DND-41 (cell line): ENCODE results near the gene SPEG.

ENCODE experiments used
- ATAC-seq: fragments of 200-7000 bp; cut with Tn5 transposase; 3 replicates; pipeline ENCODE4 v1.9.1; 2021; ENCODE audit warnings: low read depth; ENCODE audit not compliant: insufficient read depth
- DNase-seq: peaks from one replicate; pipeline ENCODE4 v3.0.0-alpha.2; 2020
- H2AFZ ChIP-seq: 2 replicates; pipeline ENCODE4 v1.6.0; 2012; ENCODE audit warnings: low read depth, low read length
- H3K27ac ChIP-seq: 2 replicates; pipeline ENCODE4 v1.5.1; 2012; ENCODE audit warnings: low read length, inconsistent platforms
- H3K27me3 ChIP-seq: fragments of 200-600 bp; sonication (generic); 2 replicates; pipeline ENCODE4 v1.6.0; 2012; ENCODE audit warnings: low read length, mild to moderate bottlenecking, inconsistent platforms; ENCODE audit not compliant: insufficient read depth, poor library complexity
- H3K36me3 ChIP-seq: 2 replicates; pipeline ENCODE4 v1.5.1; 2012; ENCODE audit warnings: low read length, inconsistent platforms; ENCODE audit not compliant: insufficient read depth
- H3K4me1 ChIP-seq: 2 replicates; pipeline ENCODE4 v1.5.1; 2012; ENCODE audit warnings: mild to moderate bottlenecking, low read length; ENCODE audit not compliant: insufficient read depth
- H3K4me2 ChIP-seq: 2 replicates; pipeline ENCODE4 v1.6.0; 2012; ENCODE audit warnings: mild to moderate bottlenecking, moderate library complexity, low read length, inconsistent platforms; ENCODE audit not compliant: insufficient read depth
- H3K4me3 ChIP-seq, 2 experiments: fragments of 200-600 bp in 1 of 2; shearing (Covaris generic) in 1 of 2; 2 replicates each; pipeline ENCODE4 v1.5.1; 2012 to 2016; ENCODE audit warnings: inconsistent platforms in 2 of 2, low read length in 2 of 2, mild to moderate bottlenecking in 2 of 2, low read depth in 1 of 2, moderate library complexity in 1 of 2
- H3K79me2 ChIP-seq: 2 replicates; pipeline ENCODE4 v1.6.0; 2012; ENCODE audit warnings: low read length, inconsistent platforms; ENCODE audit not compliant: insufficient read depth
- H3K9ac ChIP-seq: 2 replicates; pipeline ENCODE4 v1.6.0; 2012; ENCODE audit warnings: low read depth, mild to moderate bottlenecking, inconsistent platforms, low read length, moderate library complexity
- H3K9me3 ChIP-seq: 2 replicates; pipeline ENCODE4 v1.5.1; 2012; ENCODE audit warnings: low read length, moderate library complexity, mild to moderate bottlenecking, inconsistent platforms; ENCODE audit not compliant: insufficient read depth, severe bottlenecking
- H4K20me1 ChIP-seq: 2 replicates; pipeline ENCODE4 v1.6.0; 2012; ENCODE audit warnings: low read length; ENCODE audit not compliant: insufficient read depth
- EZH2 ChIP-seq: IDR thresholded peaks from 3 replicates; pipeline ENCODE4 v1.6.1; 2012; ENCODE audit warnings: borderline replicate concordance, low read depth, mild to moderate bottlenecking, moderate library complexity, low read length, inconsistent platforms; ENCODE audit not compliant: severe bottlenecking
- TF ChIP-seq, protein P1 (sequence below): IDR thresholded peaks from 2 replicates; pipeline ENCODE4 v1.5.1; 2012; ENCODE audit warnings: borderline replicate concordance, low read length, moderate library complexity, mild to moderate bottlenecking; ENCODE audit not compliant: poor library complexity, severe bottlenecking; ENCODE audit errors: extremely low read depth

SPEG gene

DNA sequence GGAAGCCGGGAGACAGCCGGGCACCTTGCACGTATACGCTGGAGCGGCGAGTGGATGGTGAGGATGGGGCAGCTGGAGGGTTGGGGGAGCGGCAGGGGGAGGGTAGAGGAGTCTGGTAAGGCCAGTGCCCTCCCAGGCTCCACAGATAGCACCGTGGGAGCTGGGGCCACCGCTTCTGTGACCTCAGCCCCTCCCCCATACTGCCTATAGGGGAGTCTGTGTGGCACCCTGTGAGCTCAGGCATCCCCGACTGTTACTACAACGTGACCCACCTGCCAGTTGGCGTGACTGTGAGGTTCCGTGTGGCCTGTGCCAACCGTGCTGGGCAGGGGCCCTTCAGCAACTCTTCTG is 54.2 kb downstream of the SPEG start:
- H3K4me1 ChIP-seq = no peaks in the 10 kb centered on the region
- H3K79me2 ChIP-seq = no peaks in the 10 kb centered on the region
- no peak for DNase-seq

DNA sequence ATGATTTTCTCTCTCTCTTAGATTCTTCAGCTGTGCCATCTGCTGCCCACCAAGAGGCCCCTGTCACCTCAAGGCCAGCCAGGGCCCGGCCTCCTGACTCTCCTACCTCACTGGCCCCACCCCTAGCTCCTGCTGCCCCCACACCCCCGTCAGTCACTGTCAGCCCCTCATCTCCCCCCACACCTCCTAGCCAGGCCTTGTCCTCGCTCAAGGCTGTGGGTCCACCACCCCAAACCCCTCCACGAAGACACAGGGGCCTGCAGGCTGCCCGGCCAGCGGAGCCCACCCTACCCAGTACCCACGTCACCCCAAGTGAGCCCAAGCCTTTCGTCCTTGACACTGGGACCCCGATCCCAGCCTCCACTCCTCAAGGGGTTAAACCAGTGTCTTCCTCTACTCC is 54.7 kb downstream of the SPEG start:
- ATAC-seq (no peak), DNase-seq (no peak)
- Histone ChIP-seq H3K27me3 (no peaks in the 10 kb centered on the region), H4K20me1 (no peaks in the 10 kb centered on the region; the same call in none of the 2 replicates), H2AFZ (no peak overlapping the region), H3K4me3 (no peak overlapping the region), H3K27ac (no peak overlapping the region), H3K9me3 (no peaks in the 10 kb centered on the region), H3K79me2 (no peaks in the 10 kb centered on the region), H3K36me3 (no peaks in the 10 kb centered on the region), H3K9ac (no peak overlapping the region), H3K4me2 (no peak overlapping the region), H3K4me1 (no peaks in the 10 kb centered on the region)
- TF ChIP-seq EZH2 = no peak
- TF ChIP-seq, protein P1, sequence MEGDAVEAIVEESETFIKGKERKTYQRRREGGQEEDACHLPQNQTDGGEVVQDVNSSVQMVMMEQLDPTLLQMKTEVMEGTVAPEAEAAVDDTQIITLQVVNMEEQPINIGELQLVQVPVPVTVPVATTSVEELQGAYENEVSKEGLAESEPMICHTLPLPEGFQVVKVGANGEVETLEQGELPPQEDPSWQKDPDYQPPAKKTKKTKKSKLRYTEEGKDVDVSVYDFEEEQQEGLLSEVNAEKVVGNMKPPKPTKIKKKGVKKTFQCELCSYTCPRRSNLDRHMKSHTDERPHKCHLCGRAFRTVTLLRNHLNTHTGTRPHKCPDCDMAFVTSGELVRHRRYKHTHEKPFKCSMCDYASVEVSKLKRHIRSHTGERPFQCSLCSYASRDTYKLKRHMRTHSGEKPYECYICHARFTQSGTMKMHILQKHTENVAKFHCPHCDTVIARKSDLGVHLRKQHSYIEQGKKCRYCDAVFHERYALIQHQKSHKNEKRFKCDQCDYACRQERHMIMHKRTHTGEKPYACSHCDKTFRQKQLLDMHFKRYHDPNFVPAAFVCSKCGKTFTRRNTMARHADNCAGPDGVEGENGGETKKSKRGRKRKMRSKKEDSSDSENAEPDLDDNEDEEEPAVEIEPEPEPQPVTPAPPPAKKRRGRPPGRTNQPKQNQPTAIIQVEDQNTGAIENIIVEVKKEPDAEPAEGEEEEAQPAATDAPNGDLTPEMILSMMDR = no peak

More for the DNA sequence above, 54.2 kb downstream of the SPEG start:
- Histone ChIP-seq H3K9me3 (no peaks in the 10 kb centered on the region), H3K27ac (no peak overlapping the region), H2AFZ (no peak overlapping the region), H3K9ac (no peak overlapping the region), H3K4me3 (no peak overlapping the region), H3K36me3 (no peaks in the 10 kb centered on the region), H4K20me1 (no peaks in the 10 kb centered on the region; the same call in none of the 2 replicates), H3K4me2 (no peak overlapping the region), H3K27me3 (no peaks in the 10 kb centered on the region)
- TF ChIP-seq, protein P1 = no peak
- TF ChIP-seq EZH2 = no peak
- ATAC-seq = no peak

DNA sequence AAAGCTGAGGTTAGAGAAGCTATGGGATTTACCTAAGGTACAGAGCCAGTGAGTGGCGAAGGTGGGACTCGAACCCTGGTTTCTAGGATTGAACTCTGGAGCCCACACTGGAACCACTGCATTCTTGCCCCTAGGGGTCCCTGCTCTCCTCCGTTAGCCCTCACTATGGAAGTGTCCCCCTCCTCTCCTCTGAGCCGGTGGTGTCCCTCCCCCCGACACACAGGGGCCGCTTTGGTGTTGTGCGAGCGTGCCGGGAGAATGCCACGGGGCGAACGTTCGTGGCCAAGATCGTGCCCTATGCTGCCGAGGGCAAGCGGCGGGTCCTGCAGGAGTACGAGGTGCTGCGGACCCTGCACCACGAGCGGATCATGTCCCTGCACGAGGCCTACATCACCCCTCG is 55.5 kb downstream of the SPEG start:
- Histone ChIP-seq H3K36me3 (no peaks in the 10 kb centered on the region), H3K27me3 (peaks cover under 1% of the 10 kb centered on the region), H3K9ac (no peak overlapping the region), H4K20me1 (no peaks in the 10 kb centered on the region; the same call in none of the 2 replicates), H3K27ac (no peak overlapping the region), H2AFZ (no peak overlapping the region), H3K4me1 (no peaks in the 10 kb centered on the region), H3K4me2 (no peak overlapping the region), H3K9me3 (no peaks in the 10 kb centered on the region), H3K4me3 (no peak overlapping the region), H3K79me2 (no peaks in the 10 kb centered on the region)
- TF ChIP-seq, protein P1 = no peak
- TF ChIP-seq EZH2 = no peak
- DNase-seq (no peak), ATAC-seq (no peak)

DNA sequence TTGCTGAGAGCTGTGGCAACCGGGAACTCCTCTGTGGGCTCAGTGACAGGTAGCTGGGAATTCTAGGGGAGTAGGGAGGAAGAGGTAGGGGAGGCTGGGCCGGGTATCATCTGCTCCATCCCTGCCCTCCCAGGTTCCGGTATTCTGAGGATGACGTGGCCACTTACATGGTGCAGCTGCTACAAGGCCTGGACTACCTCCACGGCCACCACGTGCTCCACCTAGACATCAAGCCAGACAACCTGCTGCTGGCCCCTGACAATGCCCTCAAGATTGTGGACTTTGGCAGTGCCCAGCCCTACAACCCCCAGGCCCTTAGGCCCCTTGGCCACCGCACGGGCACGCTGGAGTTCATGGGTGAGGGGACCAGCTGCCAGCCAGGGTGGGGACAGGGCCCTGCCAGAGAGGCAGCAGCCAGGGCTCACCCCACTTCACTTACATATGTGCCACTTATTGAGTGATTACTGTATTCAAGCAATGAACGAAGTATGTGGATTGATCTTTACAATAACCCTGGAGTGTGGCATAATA is 56.0 kb downstream of the SPEG start:
- no peaks in the 10 kb centered on the region for H3K36me3 ChIP-seq
- H2AFZ ChIP-seq = no peak overlapping the region
- H3K9me3 ChIP-seq = no peaks in the 10 kb centered on the region
- H3K27me3 ChIP-seq = peaks cover 2% of the 10 kb centered on the region
- H3K9ac ChIP-seq = no peak overlapping the region
- no peak for DNase-seq
- no peak overlapping the region for H3K4me3 ChIP-seq
- H3K4me1 ChIP-seq = peaks cover 3% of the 10 kb centered on the region; the same call in 1 of the 2 replicates
- ATAC-seq = no peak
- no peak overlapping the region for H3K27ac ChIP-seq
- H3K79me2 ChIP-seq = no peaks in the 10 kb centered on the region
- no peak overlapping the region for H3K4me2 ChIP-seq
- no peak for TF ChIP-seq EZH2
- TF ChIP-seq, protein P1 = no peak
- H4K20me1 ChIP-seq = no peaks in the 10 kb centered on the region; the same call in none of the 2 replicates
